IMR-90 (cell line): ENCODE data around the gene LDHD. TPM values are rescaled to one million over a fixed set of nuclear protein-coding genes. Genes with fewer than 3 reads are reported as not detected.

Source experiments
- ATAC-seq: fragments of 200-7000 bp; cut with Tn5 transposase; 2 replicates; pipeline ENCODE4 v1.9.1; 2020; ENCODE audit warnings: low read depth, mild to moderate bottlenecking, moderate library complexity
- BruUV-seq: library from RNA; stranded (reverse); fragments of 400-500 nt; replicated peaks from 2 replicates; lab custom pipeline; 2021; lab: Mats Ljungman, UMichigan
- CTCF ChIA-PET: fragments of 300-600 bp; formaldehyde crosslinking; extraction: SDS; loops from one replicate; lab custom pipeline; 2021; ENCODE audit warnings: antibody characterized with exemption; lab: Yijun Ruan, JAX
- POLR2A ChIA-PET: fragments of 300-600 bp; sonication (Branson Sonifier 250); formaldehyde crosslinking; loops from one replicate; lab custom pipeline; 2022; ENCODE audit warnings: antibody characterized with exemption; ENCODE audit not compliant: unreplicated experiment; lab: Charles Lee
- DNase-seq: peaks from one replicate; pipeline ENCODE4 v3.0.0; 2013
- H2AFZ ChIP-seq: replicated peaks from 2 replicates; pipeline ENCODE3; 2013; ENCODE audit warnings: low read length, mild to moderate bottlenecking; ENCODE audit not compliant: poor library complexity
- H2AK5ac ChIP-seq: 2 replicates; pipeline ENCODE4 v1.6.1; 2013; ENCODE audit warnings: low read depth, low read length, inconsistent platforms
- H2AK9ac ChIP-seq: replicated peaks from 2 replicates; pipeline ENCODE3; 2013; ENCODE audit warnings: mild to moderate bottlenecking, low read depth, low read length, moderate library complexity; ENCODE audit not compliant: poor library complexity
- H2BK120ac ChIP-seq: 2 replicates; pipeline ENCODE4 v1.6.1; 2013; ENCODE audit warnings: low read depth, low read length, inconsistent platforms
- H2BK15ac ChIP-seq: 3 replicates; pipeline ENCODE4 v1.6.1; 2013; ENCODE audit warnings: low read depth, low read length, inconsistent platforms
- H2BK20ac ChIP-seq: 2 replicates; pipeline ENCODE4 v1.6.1; 2013; ENCODE audit warnings: low read depth, mild to moderate bottlenecking, inconsistent platforms, low read length, moderate library complexity
- H2BK5ac ChIP-seq: 2 replicates; pipeline ENCODE4 v1.6.1; 2013; ENCODE audit warnings: mild to moderate bottlenecking, low read depth, low read length, inconsistent platforms; ENCODE audit not compliant: poor library complexity, severe bottlenecking
- H3K14ac ChIP-seq: replicated peaks from 2 replicates; pipeline ENCODE4 v1.6.1; 2013; ENCODE audit warnings: low read depth, low read length, inconsistent platforms
- H3K18ac ChIP-seq: 2 replicates; pipeline ENCODE4 v1.6.1; 2013; ENCODE audit warnings: low read depth, low read length, control low read depth
- H3K23ac ChIP-seq: 2 replicates; pipeline ENCODE4 v1.6.1; 2013; ENCODE audit warnings: low read depth, low read length, inconsistent platforms
- H3K27ac ChIP-seq: 2 replicates; pipeline ENCODE4 v1.5.1; 2013; ENCODE audit warnings: mild to moderate bottlenecking, control low read depth, low read length; ENCODE audit not compliant: insufficient read depth
- H3K27me3 ChIP-seq: 2 replicates; pipeline ENCODE4 v1.6.1; 2013; ENCODE audit warnings: low read length; ENCODE audit not compliant: control insufficient read depth, insufficient read depth
- H3K36me3 ChIP-seq: 2 replicates; pipeline ENCODE4 v1.6.1; 2013; ENCODE audit warnings: low read length, mixed read lengths; ENCODE audit not compliant: control insufficient read depth, insufficient read depth
- H3K4ac ChIP-seq: 2 replicates; pipeline ENCODE4 v1.6.1; 2013; ENCODE audit warnings: low read depth, low read length, inconsistent platforms
- H3K4me1 ChIP-seq: 2 replicates; pipeline ENCODE4 v1.6.1; 2013; ENCODE audit warnings: low read length, mixed read lengths; ENCODE audit not compliant: control insufficient read depth, insufficient read depth
- H3K4me2 ChIP-seq: 2 replicates; pipeline ENCODE4 v1.6.1; 2013; ENCODE audit warnings: low read depth, mild to moderate bottlenecking, control low read depth, low read length, moderate library complexity
- H3K4me3 ChIP-seq: 2 replicates; pipeline ENCODE4 v1.5.1; 2013; ENCODE audit warnings: low read depth, mild to moderate bottlenecking, control low read depth, low read length, moderate library complexity; ENCODE audit not compliant: insufficient read depth
- H3K56ac ChIP-seq: 2 replicates; pipeline ENCODE4 v1.6.1; 2013; ENCODE audit warnings: low read length, inconsistent platforms; ENCODE audit not compliant: insufficient read depth; ENCODE audit errors: extremely low read depth
- H3K79me1 ChIP-seq, 2 experiments: 2 replicates each; pipeline ENCODE4 v1.6.1; 2013; ENCODE audit warnings: low read length in 2 of 2, inconsistent platforms in 1 of 2, low read depth in 1 of 2
- H3K9ac ChIP-seq: 2 replicates; pipeline ENCODE4 v1.6.1; 2013; ENCODE audit warnings: low read depth, low read length, control low read depth
- H3K9me1 ChIP-seq: 2 replicates; pipeline ENCODE4 v1.6.1; 2013; ENCODE audit warnings: low read length, inconsistent platforms; ENCODE audit not compliant: insufficient read depth
- H3K9me3 ChIP-seq: 2 replicates; pipeline ENCODE4 v1.6.1; 2013; ENCODE audit warnings: low read length; ENCODE audit not compliant: control insufficient read depth, insufficient read depth
- H4K20me1 ChIP-seq: 2 replicates; pipeline ENCODE4 v1.6.1; 2013; ENCODE audit warnings: low read length, inconsistent platforms; ENCODE audit not compliant: insufficient read depth
- H4K5ac ChIP-seq: 2 replicates; pipeline ENCODE4 v1.6.1; 2013; ENCODE audit warnings: mild to moderate bottlenecking, low read depth, low read length, control low read depth
- H4K8ac ChIP-seq, 2 experiments: 2 replicates each; pipeline ENCODE4 v1.6.1; 2013; ENCODE audit warnings: low read depth in 2 of 2, low read length in 2 of 2, control low read depth in 1 of 2, inconsistent platforms in 1 of 2
- H4K91ac ChIP-seq: 2 replicates; pipeline ENCODE4 v1.6.1; 2013; ENCODE audit warnings: low read depth, low read length, inconsistent platforms; ENCODE audit not compliant: insufficient read depth
- BHLHE40 ChIP-seq: fragments of 150-350 bp; IDR thresholded peaks from 2 replicates; pipeline ENCODE4 v1.6.1; 2016; ENCODE audit warnings: mild to moderate bottlenecking, low read depth, low read length
- CEBPB ChIP-seq: IDR thresholded peaks from 2 replicates; pipeline ENCODE4 v1.6.1; 2012; ENCODE audit warnings: low read depth, low read length, improper control_type of control experiment
- CHD1 ChIP-seq: IDR thresholded peaks from 2 replicates; pipeline ENCODE4 v1.6.1; 2012; ENCODE audit warnings: low read depth, low read length, improper control_type of control experiment
- CTCF ChIP-seq: conservative IDR thresholded peaks from 2 replicates; pipeline ENCODE4 v1.5.1; 2012; ENCODE audit warnings: mild to moderate bottlenecking, low read depth, low read length, improper control_type of control experiment
- FOS ChIP-seq: fragments of 150-350 bp; IDR thresholded peaks from 2 replicates; pipeline ENCODE4 v1.6.1; 2016; ENCODE audit warnings: low read depth, low read length
- MAFK ChIP-seq: IDR thresholded peaks from 2 replicates; pipeline ENCODE4 v1.6.1; 2012; ENCODE audit warnings: low read depth, low read length, improper control_type of control experiment
- MAZ ChIP-seq: IDR thresholded peaks from 2 replicates; pipeline ENCODE4 v1.6.1; 2012; ENCODE audit warnings: low read depth, mild to moderate bottlenecking, low read length, improper control_type of control experiment, moderate library complexity, borderline replicate concordance
- MXI1 ChIP-seq: IDR thresholded peaks from 2 replicates; pipeline ENCODE4 v1.6.1; 2012; ENCODE audit warnings: low read depth, mild to moderate bottlenecking, low read length, moderate library complexity, borderline replicate concordance
- NFE2L2 ChIP-seq: fragments of 150-350 bp; IDR thresholded peaks from 2 replicates; pipeline ENCODE4 v1.6.1; 2016; ENCODE audit warnings: low read depth, mild to moderate bottlenecking, low read length
- POLR2A ChIP-seq: IDR thresholded peaks from 2 replicates; pipeline ENCODE4 v1.6.1; 2012; ENCODE audit warnings: mild to moderate bottlenecking, low read depth, low read length
- RAD21 ChIP-seq: IDR thresholded peaks from 2 replicates; pipeline ENCODE4 v1.6.1; 2012; ENCODE audit warnings: low read length, improper control_type of control experiment
- RCOR1 ChIP-seq: IDR thresholded peaks from 2 replicates; pipeline ENCODE4 v1.6.1; 2012; ENCODE audit warnings: mild to moderate bottlenecking, low read length, improper control_type of control experiment; ENCODE audit not compliant: insufficient replicate concordance
- RFX5 ChIP-seq: IDR thresholded peaks from 2 replicates; pipeline ENCODE4 v1.8.0; 2012; ENCODE audit warnings: low read depth, mild to moderate bottlenecking, low read length, moderate library complexity
- USF2 ChIP-seq: fragments of 150-350 bp; IDR thresholded peaks from 2 replicates; pipeline ENCODE4 v1.6.1; 2017; ENCODE audit warnings: mild to moderate bottlenecking, antibody characterized with exemption, low read length, low read depth
- WGBS, 2 experiments: methylation state at CpG; one replicate each; pipeline versions ENCODE4 v1.1.5 to v1.1.7; 2013; ENCODE audit warnings: missing lambda C conversion rate in 2 of 2; ENCODE audit not compliant: insufficient read length in 1 of 2; ENCODE audit errors: extremely low coverage in 2 of 2; 5-methylcytosine and 5-hydroxymethylcytosine counted together
- dilution Hi-C: fragments of 300-500 bp; cut with HindIII; formaldehyde crosslinking; loops from one replicate; pipeline ENCODE4 v1.14.3; 2018; ENCODE audit warnings: low sequenced_read_pairs; ENCODE audit not compliant: unreplicated experiment
- in situ Hi-C: fragments of 300-500 bp; cut with MboI; formaldehyde crosslinking; loops from 3 replicates; pipeline ENCODE4 v1.14.3; 2019; ENCODE audit warnings: low sequenced_read_pairs, inconsistent platforms, mixed read lengths
- intact Hi-C: fragments of 100-400 bp; cut with micrococcal nuclease; formaldehyde crosslinking; loops from 2 replicates; pipeline ENCODE4 v1.10.0; 2022
- polyA plus RNA-seq, 3 experiments: library from polyadenylated mRNA; depleted of rRNA; stranded (reverse); fragments of >200 nt; gene quantifications; 2 replicates each; pipeline ENCODE4 v1.2.3, GENCODE V29; 2012; ENCODE audit warnings: low replicate concordance in 1 of 3
- total RNA-seq: library from RNA; depleted of rRNA; stranded (reverse); fragments of >200 nt; gene quantifications from 2 replicates; pipeline ENCODE4 v1.2.3, GENCODE V29; 2012
- TF ChIP-seq, protein P1 (sequence below): fragments of 150-350 bp; IDR thresholded peaks from 2 replicates; pipeline ENCODE4 v1.6.1; 2016; ENCODE audit warnings: low read depth, mild to moderate bottlenecking, low read length, moderate library complexity, borderline replicate concordance

The LDHD gene
- total and polyA plus RNA-seq, 2 of the 4 experiments (the other 2 are of a cell fraction), result under 0.01 to 0.26 TPM

- H3K23ac ChIP-seq, result no peak overlapping the region
- no peak overlapping the region for H3K27ac ChIP-seq
- no TSS peak for BruUV-seq
- no peaks in the 10 kb centered on the region for H4K20me1 ChIP-seq
- H4K5ac ChIP-seq, result no peak overlapping the region
- H3K4me3 ChIP-seq, result no peak overlapping the region
- no peaks in the 10 kb centered on the region for H3K27me3 ChIP-seq
- no peak overlapping the region for H3K14ac ChIP-seq
- in situ Hi-C loops, result no loop called here
- H2AK9ac ChIP-seq, result no peak overlapping the region
- no peak overlapping the region for H3K9ac ChIP-seq
- H3K9me1 ChIP-seq, result peaks cover 19% of the 10 kb centered on the region
- CTCF ChIA-PET, result no interaction called here
- dilution Hi-C loops, result no loop called here
- peaks cover 10% of the 10 kb centered on the region; the same call in 1 of the 2 replicates for H3K4me1 ChIP-seq
- no peak overlapping the region for H3K4ac ChIP-seq
- no peak overlapping the region for H2BK15ac ChIP-seq
- no peak overlapping the region for H2AFZ ChIP-seq
- no peak overlapping the region for H3K4me2 ChIP-seq
- H4K91ac ChIP-seq, result no peak overlapping the region
- ATAC-seq, result no peak
- intact Hi-C loops, result no loop called here
- H3K56ac ChIP-seq, result no peak overlapping the region
- no peak overlapping the region for H3K18ac ChIP-seq
- H3K79me1 ChIP-seq, result peaks cover 6 to 38% of the 10 kb centered on the region in 2 experiments
- DNase-seq, result no peak
- no peak overlapping the region for H2BK20ac ChIP-seq
- H2BK120ac ChIP-seq, result no peak overlapping the region
- H3K9me3 ChIP-seq, result no peaks in the 10 kb centered on the region
- H4K8ac ChIP-seq, result no peak overlapping the region
- H2BK5ac ChIP-seq, result no peak overlapping the region
- no peak overlapping the region for H2AK5ac ChIP-seq
- 83% methylated on average over 3 of the region's 15 CpGs; no CpG with 5 or more reads in 1 of the 2 experiments for WGBS, 2 experiments
- peaks cover 19% of the 10 kb centered on the region for H3K36me3 ChIP-seq
- POLR2A ChIA-PET, result no interaction called here
- TF ChIP-seq FOS (no peak), MXI1 (no peak), CHD1 (no peak), MAZ (no peak), BHLHE40 (no peak), MAFK (no peak), RCOR1 (no peak), USF2 (no peak), POLR2A (no peak), RAD21 (no peak), CTCF (no peak), RFX5 (no peak), CEBPB (no peak), NFE2L2 (no peak)
- TF ChIP-seq, protein P1, sequence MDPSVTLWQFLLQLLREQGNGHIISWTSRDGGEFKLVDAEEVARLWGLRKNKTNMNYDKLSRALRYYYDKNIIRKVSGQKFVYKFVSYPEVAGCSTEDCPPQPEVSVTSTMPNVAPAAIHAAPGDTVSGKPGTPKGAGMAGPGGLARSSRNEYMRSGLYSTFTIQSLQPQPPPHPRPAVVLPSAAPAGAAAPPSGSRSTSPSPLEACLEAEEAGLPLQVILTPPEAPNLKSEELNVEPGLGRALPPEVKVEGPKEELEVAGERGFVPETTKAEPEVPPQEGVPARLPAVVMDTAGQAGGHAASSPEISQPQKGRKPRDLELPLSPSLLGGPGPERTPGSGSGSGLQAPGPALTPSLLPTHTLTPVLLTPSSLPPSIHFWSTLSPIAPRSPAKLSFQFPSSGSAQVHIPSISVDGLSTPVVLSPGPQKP, result no peak
Measured at GRCh38 chr16:75097941-75098901, 18.4 kb downstream of the LDHD start.
